ENCODE data around the gene LMNA. TPM values are rescaled to one million over a fixed set of nuclear protein-coding genes. Genes with fewer than 3 reads are reported as not detected.

The LMNA gene
- total RNA-seq, 1 experiment from 2014 or later: 68.8 TPM

- H3K9me3 Mint-ChIP-seq: no peaks in the 10 kb centered on the region
- DNase-seq (ENCODE audit: low spot score): no peak
- CTCF ChIA-PET: interaction anchor here (1.3 to 29.6 kb wide), 2 partner anchors 14 to 44 kb away, joined by 3 to 1176 read pairs; partner anchors contain the start of gene LMNA
Measured at GRCh38 chr1:156110252-156110651, 4.3 kb upstream of the LMNA start.

GRCh38 chr1:156111355-156111962, 3.1 kb upstream of the LMNA start:
- CTCF ChIA-PET: interaction anchor here (0.7 to 28.0 kb wide), 4 partner anchors 12 to 46 kb away, joined by 3 to 1176 read pairs (median 6); partner anchors contain the start of gene MEX3A

More at GRCh38 chr1:156110252-156110651, 4.3 kb upstream of the LMNA start:
- POLR2A ChIA-PET: no interaction called here
- ATAC-seq: no peak
- Mint-ChIP-seq H3K27me3 (ENCODE audit: low read depth) (peaks cover 12% of the 10 kb centered on the region; the same call in 1 of the 2 replicates), H3K27ac (no peak overlapping the region), H3K36me3 (no peaks in the 10 kb centered on the region), H3K4me3 (no peak overlapping the region), H3K4me1 (peaks cover 42% of the 10 kb centered on the region)
- TF ChIP-seq, protein P1, sequence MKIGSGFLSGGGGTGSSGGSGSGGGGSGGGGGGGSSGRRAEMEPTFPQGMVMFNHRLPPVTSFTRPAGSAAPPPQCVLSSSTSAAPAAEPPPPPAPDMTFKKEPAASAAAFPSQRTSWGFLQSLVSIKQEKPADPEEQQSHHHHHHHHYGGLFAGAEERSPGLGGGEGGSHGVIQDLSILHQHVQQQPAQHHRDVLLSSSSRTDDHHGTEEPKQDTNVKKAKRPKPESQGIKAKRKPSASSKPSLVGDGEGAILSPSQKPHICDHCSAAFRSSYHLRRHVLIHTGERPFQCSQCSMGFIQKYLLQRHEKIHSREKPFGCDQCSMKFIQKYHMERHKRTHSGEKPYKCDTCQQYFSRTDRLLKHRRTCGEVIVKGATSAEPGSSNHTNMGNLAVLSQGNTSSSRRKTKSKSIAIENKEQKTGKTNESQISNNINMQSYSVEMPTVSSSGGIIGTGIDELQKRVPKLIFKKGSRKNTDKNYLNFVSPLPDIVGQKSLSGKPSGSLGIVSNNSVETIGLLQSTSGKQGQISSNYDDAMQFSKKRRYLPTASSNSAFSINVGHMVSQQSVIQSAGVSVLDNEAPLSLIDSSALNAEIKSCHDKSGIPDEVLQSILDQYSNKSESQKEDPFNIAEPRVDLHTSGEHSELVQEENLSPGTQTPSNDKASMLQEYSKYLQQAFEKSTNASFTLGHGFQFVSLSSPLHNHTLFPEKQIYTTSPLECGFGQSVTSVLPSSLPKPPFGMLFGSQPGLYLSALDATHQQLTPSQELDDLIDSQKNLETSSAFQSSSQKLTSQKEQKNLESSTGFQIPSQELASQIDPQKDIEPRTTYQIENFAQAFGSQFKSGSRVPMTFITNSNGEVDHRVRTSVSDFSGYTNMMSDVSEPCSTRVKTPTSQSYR (CRISPR knock-in tag; IDR thresholded peaks at IDR 0.05): no peak
- no peak for TF ChIP-seq SP1 (CRISPR knock-in tag; conservative IDR thresholded peaks at IDR 0.05)
- TF ChIP-seq, protein P2, sequence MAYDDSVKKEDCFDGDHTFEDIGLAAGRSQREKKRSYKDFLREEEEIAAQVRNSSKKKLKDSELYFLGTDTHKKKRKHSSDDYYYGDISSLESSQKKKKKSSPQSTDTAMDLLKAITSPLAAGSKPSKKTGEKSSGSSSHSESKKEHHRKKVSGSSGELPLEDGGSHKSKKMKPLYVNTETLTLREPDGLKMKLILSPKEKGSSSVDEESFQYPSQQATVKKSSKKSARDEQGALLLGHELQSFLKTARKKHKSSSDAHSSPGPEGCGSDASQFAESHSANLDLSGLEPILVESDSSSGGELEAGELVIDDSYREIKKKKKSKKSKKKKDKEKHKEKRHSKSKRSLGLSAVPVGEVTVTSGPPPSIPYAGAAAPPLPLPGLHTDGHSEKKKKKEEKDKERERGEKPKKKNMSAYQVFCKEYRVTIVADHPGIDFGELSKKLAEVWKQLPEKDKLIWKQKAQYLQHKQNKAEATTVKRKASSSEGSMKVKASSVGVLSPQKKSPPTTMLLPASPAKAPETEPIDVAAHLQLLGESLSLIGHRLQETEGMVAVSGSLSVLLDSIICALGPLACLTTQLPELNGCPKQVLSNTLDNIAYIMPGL (CRISPR knock-in tag; IDR thresholded peaks at IDR 0.05): no peak
- no peak for TF ChIP-seq ZNF219 (CRISPR knock-in tag; IDR thresholded peaks at IDR 0.05; ENCODE audit: borderline replicate concordance)
- TF ChIP-seq RELA (CRISPR knock-in tag; IDR thresholded peaks at IDR 0.05; ENCODE audit: borderline replicate concordance): no peak
- no peak for TF ChIP-seq KAT7 (CRISPR knock-in tag; IDR thresholded peaks at IDR 0.05; ENCODE audit: borderline replicate concordance)
- no peak for TF ChIP-seq ZSCAN18 (CRISPR knock-in tag; IDR thresholded peaks at IDR 0.05)
- no peak for TF ChIP-seq ZNF423 (CRISPR knock-in tag; IDR thresholded peaks at IDR 0.05)

More at GRCh38 chr1:156111355-156111962, 3.1 kb upstream of the LMNA start:
- Mint-ChIP-seq H3K36me3 (no peaks in the 10 kb centered on the region), H3K4me1 (peaks cover 45% of the 10 kb centered on the region), H3K27ac (no peak overlapping the region), H3K9me3 (no peaks in the 10 kb centered on the region), H3K4me3 (no peak overlapping the region), H3K27me3 (ENCODE audit: low read depth) (peaks cover 15% of the 10 kb centered on the region)
- no peak for ATAC-seq
- no peak for DNase-seq (ENCODE audit: low spot score)
- TF ChIP-seq CBFB (CRISPR knock-in tag; IDR thresholded peaks at IDR 0.05; ENCODE audit: low read depth) (no peak), ZNF219 (CRISPR knock-in tag; IDR thresholded peaks at IDR 0.05; ENCODE audit: borderline replicate concordance) (no peak), FOXP4 (CRISPR knock-in tag; IDR thresholded peaks at IDR 0.05) (no peak), STAT6 (CRISPR knock-in tag; conservative IDR thresholded peaks at IDR 0.05; ENCODE audit: low read depth) (no peak), FOXK1 (CRISPR knock-in tag; IDR thresholded peaks at IDR 0.05) (no peak)
- POLR2A ChIA-PET: interaction anchor here (0.7 kb wide), 1 partner anchor 38 kb away, joined by 4 read pairs; no protein-coding TSS in a partner anchor
